ENCODE results near the gene CDH9. TPM values are rescaled to one million over a fixed set of nuclear protein-coding genes. Genes with fewer than 3 reads are reported as not detected.

CDH9 gene
- not detected in 3 replicates for total RNA-seq
- long read RNA-seq: 0 reads

DNA sequence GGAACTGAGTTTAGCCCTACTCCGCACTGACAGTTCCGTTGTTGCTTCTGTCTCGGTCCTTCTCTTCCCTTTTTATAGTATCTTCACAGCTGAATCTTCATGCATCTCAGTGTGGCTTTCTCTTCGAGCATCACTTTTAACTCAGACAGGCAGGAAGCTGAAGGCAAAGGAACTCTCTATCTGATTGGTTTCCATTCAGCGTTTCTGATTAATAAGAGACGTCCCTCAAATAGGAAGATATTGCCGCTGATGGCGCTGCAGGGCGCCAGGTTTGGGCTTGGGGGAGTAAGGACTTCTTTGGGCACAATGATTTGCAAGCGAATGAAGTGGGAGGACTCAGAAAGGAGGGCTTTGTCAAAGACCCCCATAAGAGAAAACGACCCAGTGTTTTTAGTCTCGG is at the start of gene CDH9:
TSS of gene CDH9 (minus strand) at position 111 of the 400 bp plus-strand sequence. CDS start 50,253 bp downstream, outside the sequence.
- no peaks in the 10 kb centered on the region for H3K36me3 Mint-ChIP-seq (ENCODE audit: low read depth)
- no peaks in the 10 kb centered on the region for H3K4me1 Mint-ChIP-seq (ENCODE audit: low read depth)
- no peak for TF ChIP-seq CTCF (IDR thresholded peaks at IDR 0.05)
- no peak within 1 kb of the TSS for H3K27ac Mint-ChIP-seq (ENCODE audit: unreplicated experiment)
- H3K9me3 Mint-ChIP-seq (ENCODE audit: low read depth): no peaks in the 10 kb centered on the region
- peaks cover 8% of the 10 kb centered on the region for H3K27me3 Mint-ChIP-seq (ENCODE audit: low read depth)
- no peak within 1 kb of the TSS for H3K4me3 Mint-ChIP-seq (ENCODE audit: unreplicated experiment)
- no peak for DNase-seq (ENCODE audit: low spot score)

- Mint-ChIP-seq H3K27me3 (ENCODE audit: low read depth) (no peaks in the 10 kb centered on the region), H3K36me3 (ENCODE audit: low read depth) (no peaks in the 10 kb centered on the region), H3K9me3 (ENCODE audit: low read depth) (no peaks in the 10 kb centered on the region), H3K4me1 (ENCODE audit: low read depth) (no peaks in the 10 kb centered on the region), H3K4me3 (ENCODE audit: unreplicated experiment) (no peak overlapping the region), H3K27ac (ENCODE audit: unreplicated experiment) (no peak overlapping the region)
- DNase-seq (ENCODE audit: low spot score): no peak
- TF ChIP-seq CTCF (IDR thresholded peaks at IDR 0.05): no peak
Measured at GRCh38 chr5:27087747-27088146, 49.4 kb upstream of the CDH9 start.

- DNase-seq (ENCODE audit: low spot score): no peak
- no peak overlapping the region for H3K4me3 Mint-ChIP-seq (ENCODE audit: unreplicated experiment)
- no peaks in the 10 kb centered on the region for H3K36me3 Mint-ChIP-seq (ENCODE audit: low read depth)
Measured at GRCh38 chr5:27083449-27084415, 45.3 kb upstream of the CDH9 start.

GRCh38 chr5:27080147-27080546 is 41.8 kb upstream of the CDH9 start:
- Mint-ChIP-seq H3K9me3 (ENCODE audit: low read depth) (peaks cover 13% of the 10 kb centered on the region), H3K27me3 (ENCODE audit: low read depth) (no peaks in the 10 kb centered on the region), H3K4me3 (ENCODE audit: unreplicated experiment) (no peak overlapping the region), H3K27ac (ENCODE audit: unreplicated experiment) (no peak overlapping the region), H3K4me1 (ENCODE audit: low read depth) (no peaks in the 10 kb centered on the region), H3K36me3 (ENCODE audit: low read depth) (no peaks in the 10 kb centered on the region)
- no peak for TF ChIP-seq CTCF (IDR thresholded peaks at IDR 0.05)
- no peak for DNase-seq (ENCODE audit: low spot score)

More at GRCh38 chr5:27083449-27084415, 45.3 kb upstream of the CDH9 start:
- peaks cover 4% of the 10 kb centered on the region for H3K9me3 Mint-ChIP-seq (ENCODE audit: low read depth)
- no peaks in the 10 kb centered on the region for H3K4me1 Mint-ChIP-seq (ENCODE audit: low read depth)
- H3K27ac Mint-ChIP-seq (ENCODE audit: unreplicated experiment): no peak overlapping the region
- no peak for TF ChIP-seq CTCF (IDR thresholded peaks at IDR 0.05)
- no peaks in the 10 kb centered on the region for H3K27me3 Mint-ChIP-seq (ENCODE audit: low read depth)

- no peak for DNase-seq (ENCODE audit: low spot score)
- Mint-ChIP-seq H3K27me3 (ENCODE audit: low read depth) (peaks cover 2% of the 10 kb centered on the region), H3K4me3 (ENCODE audit: unreplicated experiment) (no peak overlapping the region), H3K27ac (ENCODE audit: unreplicated experiment) (no peak overlapping the region), H3K4me1 (ENCODE audit: low read depth) (no peaks in the 10 kb centered on the region), H3K9me3 (ENCODE audit: low read depth) (no peaks in the 10 kb centered on the region), H3K36me3 (ENCODE audit: low read depth) (no peaks in the 10 kb centered on the region)
- no peak for TF ChIP-seq CTCF (IDR thresholded peaks at IDR 0.05)
Measured at GRCh38 chr5:27062451-27062850, 24.1 kb upstream of the CDH9 start.
